22Rv1 (cell line): Measurements from ENCODE around the gene AATF.

Source experiments
- CTCF ChIP-seq: fragments of 450-650 bp; IDR thresholded peaks from 2 replicates; pipeline ENCODE4 v1.5.1; 2017; ENCODE audit warnings: mild to moderate bottlenecking
- ZFX ChIP-seq: fragments of 450-650 bp; IDR thresholded peaks from 2 replicates; pipeline ENCODE4 v1.6.1; 2017; ENCODE audit warnings: antibody characterized with exemption, borderline replicate concordance

GRCh38 chr17:36900160-36900512 is 48.6 kb upstream of the AATF start:
- TF ChIP-seq CTCF (no peak), ZFX (no peak)
